AG09309 (cell line): ENCODE results near the gene KHNYN.
"Not testable (repeated sequence)": the region's sequence is repeated elsewhere in the genome, so short reads cannot be mapped to it uniquely, and the experiment has no call there.

Source experiments
- DNase-seq: peaks from one replicate; pipeline ENCODE4 v3.0.0-alpha.2; 2010; ENCODE audit warnings: low read depth
- H3K4me3 ChIP-seq: 2 replicates; pipeline ENCODE4 v1.5.1; 2011; ENCODE audit warnings: mild to moderate bottlenecking, low read depth, low read length, moderate library complexity; ENCODE audit not compliant: control insufficient read depth
- CTCF ChIP-seq: IDR thresholded peaks from 2 replicates; pipeline ENCODE4 v1.5.1; 2011; ENCODE audit warnings: mild to moderate bottlenecking, low read depth, low read length, inconsistent platforms; ENCODE audit not compliant: insufficient read depth, control insufficient read depth; ENCODE audit errors: missing control alignments

The KHNYN gene

GRCh38 chr14:24443053-24443665, 13.4 kb downstream of the KHNYN start:
- no peak for DNase-seq
- H3K4me3 ChIP-seq = peak overlapping the region; percentile 64
- no peak for TF ChIP-seq CTCF

- not testable (repeated sequence) for H3K4me3 ChIP-seq, DNase-seq
Measured at GRCh38 chr14:24450828-24451227, 21.1 kb downstream of the KHNYN start.

- no peak for TF ChIP-seq CTCF
- H3K4me3 ChIP-seq = no peak overlapping the region
- DNase-seq = no peak
Measured at GRCh38 chr14:24456980-24457379, 27.2 kb downstream of the KHNYN start.

- no peak for DNase-seq
- no peak for TF ChIP-seq CTCF
- no peak overlapping the region for H3K4me3 ChIP-seq
Measured at GRCh38 chr14:24458736-24459135, 29.0 kb downstream of the KHNYN start.

- TF ChIP-seq CTCF = no peak
- H3K4me3 ChIP-seq = no peak overlapping the region
- DNase-seq = no peak
Measured at GRCh38 chr14:24459331-24459730, 29.6 kb downstream of the KHNYN start.

GRCh38 chr14:24461336-24461735, 31.6 kb downstream of the KHNYN start:
- no peak overlapping the region for H3K4me3 ChIP-seq
- no peak for TF ChIP-seq CTCF
- DNase-seq = no peak

- no peak overlapping the region for H3K4me3 ChIP-seq
- TF ChIP-seq CTCF = no peak
- DNase-seq = no peak
Measured at GRCh38 chr14:24463017-24463883, 33.5 kb downstream of the KHNYN start.
